Stimulated activated CD8-positive, alpha-beta memory T cell treated with anti-CD3 and anti-CD28 coated beads, Interleukin-15, amount 100 ng/mL, for 1 hour (primary cell): ENCODE results near the gene AKR1B1.

Experiments
- DNase-seq: peaks from one replicate; pipeline ENCODE4 v3.0.0-alpha.2; 2020; ENCODE audit warnings: low read depth

Gene AKR1B1

GRCh38 chr7:134415700-134416099 is 43.2 kb downstream of the AKR1B1 start:
- no peak for DNase-seq

GRCh38 chr7:134414109-134414508 is 44.8 kb downstream of the AKR1B1 start:
- DNase-seq: no peak

GRCh38 chr7:134407311-134407710 is 51.6 kb downstream of the AKR1B1 start:
- no peak for DNase-seq

GRCh38 chr7:134406431-134406830 is 52.5 kb downstream of the AKR1B1 start:
- DNase-seq: no peak

GRCh38 chr7:134405299-134405698 is 53.6 kb downstream of the AKR1B1 start:
- DNase-seq: no peak

- no peak for DNase-seq
Observed at GRCh38 chr7:134403062-134403461, 55.8 kb downstream of the AKR1B1 start.

- DNase-seq: no peak
Observed at GRCh38 chr7:134400859-134401258, 58.0 kb downstream of the AKR1B1 start.

- no peak for DNase-seq
Observed at GRCh38 chr7:134396031-134396430, 62.9 kb downstream of the AKR1B1 start.

- no peak for DNase-seq
Observed at GRCh38 chr7:134395604-134396003, 63.3 kb downstream of the AKR1B1 start.

GRCh38 chr7:134394056-134394455 is 64.8 kb downstream of the AKR1B1 start:
- DNase-seq: no peak
